Endothelial cell of umbilical vein (primary cell): ENCODE measurements around the gene ZNF777. TPM values are rescaled to one million over a fixed set of nuclear protein-coding genes. Genes with fewer than 3 reads are reported as not detected.
"Not testable (repeated sequence)": the region's sequence is repeated elsewhere in the genome, so short reads cannot be mapped to it uniquely, and the experiment has no call there.

Experiments used
- BruUV-seq: library from RNA; stranded (reverse); fragments of 400-500 nt; replicated peaks from 2 replicates; lab custom pipeline; 2021; lab: Mats Ljungman, UMichigan
- CTCF ChIA-PET: fragments of 300-600, 350-600 bp; sonication (Branson Sonifier 250); formaldehyde crosslinking; loops from one replicate; lab custom pipeline; 2021; ENCODE audit warnings: antibody characterized with exemption, inconsistent platforms; lab: Charles Lee
- POLR2A ChIA-PET: fragments of 300-600, 350-600 bp; sonication (Branson Sonifier 250); formaldehyde crosslinking; loops from one replicate; lab custom pipeline; 2021; ENCODE audit warnings: antibody characterized with exemption, inconsistent platforms; lab: Charles Lee
- DNase-seq: peaks from one replicate; pipeline ENCODE4 v3.0.0-alpha.2; 2011; ENCODE audit warnings: low read depth, low spot score
- FAIRE-seq: peaks from 2 replicates; lab custom pipeline; 2011; peaks lifted over from hg19 to GRCh38; lab: Jason Lieb, UNC
- H2AFZ ChIP-seq: 2 replicates; pipeline ENCODE4 v1.6.0; 2012; ENCODE audit warnings: low read depth, low read length, control low read depth, inconsistent platforms
- H3K27ac ChIP-seq: 2 replicates; pipeline ENCODE4 v1.5.1; 2011; ENCODE audit warnings: low read depth, mild to moderate bottlenecking, control low read depth, low read length, moderate library complexity; ENCODE audit not compliant: insufficient read depth
- H3K27me3 ChIP-seq, 2 experiments: 2 replicates each; pipeline versions ENCODE4 v1.6.0 to v1.6.1; 2011; ENCODE audit warnings: low read length in 2 of 2, mixed read lengths in 1 of 2; ENCODE audit not compliant: control insufficient read depth in 2 of 2, insufficient read depth in 2 of 2
- H3K36me3 ChIP-seq, 2 experiments: 2 replicates in 1 of 2; 3 replicates in 1 of 2; pipeline ENCODE4 v1.5.1; 2011; ENCODE audit warnings: low read length in 2 of 2, mild to moderate bottlenecking in 1 of 2, moderate library complexity in 1 of 2; ENCODE audit not compliant: control insufficient read depth in 2 of 2, insufficient read depth in 2 of 2; ENCODE audit errors: extremely low read depth in 1 of 2
- H3K4me1 ChIP-seq: 3 replicates; pipeline ENCODE4 v1.5.1; 2011; ENCODE audit warnings: mild to moderate bottlenecking, low read length; ENCODE audit not compliant: control insufficient read depth, insufficient read depth; ENCODE audit errors: extremely low read depth
- H3K4me2 ChIP-seq: 2 replicates; pipeline ENCODE4 v1.6.1; 2011; ENCODE audit warnings: low read length, control low read depth, mixed read lengths; ENCODE audit not compliant: insufficient read depth
- H3K4me3 ChIP-seq, 3 experiments: fragments of 200-600 bp in 1 of 3; sonication (generic), shearing (Covaris generic) in 1 of 3; replicated peaks in 1 of 3; 2 replicates each; pipeline ENCODE4 v1.5.1; 2011 to 2016; ENCODE audit warnings: control low read depth in 3 of 3, low read length in 3 of 3, mild to moderate bottlenecking in 2 of 3, inconsistent platforms in 1 of 3, low read depth in 1 of 3, moderate library complexity in 1 of 3; ENCODE audit not compliant: insufficient read depth in 1 of 3
- H3K79me2 ChIP-seq: 2 replicates; pipeline ENCODE4 v1.6.0; 2012; ENCODE audit warnings: low read length, inconsistent platforms; ENCODE audit not compliant: control insufficient read depth, insufficient read depth
- H3K9ac ChIP-seq: replicated peaks from 2 replicates; pipeline ENCODE3; 2011; ENCODE audit warnings: low read length, control low read depth; ENCODE audit not compliant: insufficient read depth; ENCODE audit errors: extremely low read depth
- H3K9me1 ChIP-seq: replicated peaks from 3 replicates; pipeline ENCODE4 v1.6.0; 2011; ENCODE audit warnings: mild to moderate bottlenecking, low read length; ENCODE audit not compliant: control insufficient read depth, insufficient read depth; ENCODE audit errors: extremely low read depth
- H3K9me3 ChIP-seq: replicated peaks from 2 replicates; pipeline ENCODE4 v1.5.1; 2012; ENCODE audit warnings: low read length, inconsistent platforms; ENCODE audit not compliant: control insufficient read depth, insufficient read depth
- H4K20me1 ChIP-seq: replicated peaks from 2 replicates; pipeline ENCODE3; 2011; ENCODE audit warnings: mild to moderate bottlenecking, low read length; ENCODE audit not compliant: control insufficient read depth, insufficient read depth; ENCODE audit errors: extremely low read depth
- EZH2 ChIP-seq: IDR thresholded peaks from 2 replicates; pipeline ENCODE4 v1.6.1; 2012; ENCODE audit warnings: borderline replicate concordance, low read depth, mild to moderate bottlenecking, moderate library complexity, low read length, inconsistent platforms; ENCODE audit not compliant: severe bottlenecking
- FOS ChIP-seq: IDR thresholded peaks from 2 replicates; pipeline ENCODE4 v1.6.1; 2011; ENCODE audit warnings: mild to moderate bottlenecking, low read length, moderate library complexity, borderline replicate concordance; ENCODE audit not compliant: insufficient read depth
- GATA2 ChIP-seq: IDR thresholded peaks from 2 replicates; pipeline ENCODE4 v1.7.0; 2011; ENCODE audit warnings: low read depth, mild to moderate bottlenecking, moderate library complexity, mixed read lengths, low read length; ENCODE audit not compliant: insufficient read length, insufficient read depth
- JUN ChIP-seq: IDR thresholded peaks from 2 replicates; pipeline ENCODE4 v1.6.1; 2011; ENCODE audit warnings: borderline replicate concordance, low read depth; ENCODE audit not compliant: insufficient read length, insufficient read depth
- MYC ChIP-seq: IDR thresholded peaks from one replicate; pipeline ENCODE4 v1.6.1; 2011; ENCODE audit warnings: mild to moderate bottlenecking, low read depth, low read length
- POLR2A ChIP-seq: IDR thresholded peaks from 2 replicates; pipeline ENCODE4 v1.6.1; 2012; ENCODE audit warnings: low read depth, mild to moderate bottlenecking, control low read depth, low read length
- POLR2AphosphoS5 ChIP-seq: IDR thresholded peaks from 2 replicates; pipeline ENCODE4 v1.6.1; 2012; ENCODE audit warnings: low read depth, mild to moderate bottlenecking, control low read depth, low read length, moderate library complexity; ENCODE audit not compliant: insufficient read depth
- dilution Hi-C: fragments of 300-500 bp; cut with MboI; formaldehyde crosslinking; loops from one replicate; pipeline ENCODE4 v1.15.0; 2019; ENCODE audit warnings: low sequenced_read_pairs; ENCODE audit not compliant: extremely low pct_ligation_motif_present
- intact Hi-C: fragments of 100-400 bp; cut with micrococcal nuclease; formaldehyde crosslinking; loops from one replicate; pipeline ENCODE4 v1.10.0; 2022
- polyA plus RNA-seq, 4 experiments: library from polyadenylated mRNA; depleted of rRNA in 3 of 4; stranded (reverse) in 3 of 4; unstranded in 1 of 4; fragments of >200 nt; gene quantifications; 2 replicates each; pipeline versions ENCODE4 v1.2.1 to v1.2.3, GENCODE V29; 2011 to 2012; ENCODE audit warnings: missing spikeins in 1 of 4
- total RNA-seq: library from RNA; stranded (reverse); gene quantifications from 2 replicates; pipeline ENCODE4 v1.2.3, GENCODE V29; 2021
- TF ChIP-seq, protein P1 (sequence below), 2 donors: IDR thresholded peaks; 1 replicate in 1 of 2; 2 replicates in 1 of 2; pipeline ENCODE4 v1.5.1; 2011; ENCODE audit warnings: low read length in 2 of 2, mild to moderate bottlenecking in 2 of 2, moderate library complexity in 2 of 2, control low read depth in 1 of 2, inconsistent platforms in 1 of 2, low read depth in 1 of 2; ENCODE audit not compliant: insufficient read depth in 1 of 2; ENCODE audit errors: extremely low read depth in 1 of 2
- TF ChIP-seq, protein P2 (sequence below): IDR thresholded peaks from 2 replicates; pipeline ENCODE4 v1.6.1; 2011; ENCODE audit not compliant: insufficient read depth, insufficient read length

Gene ZNF777
- total and polyA plus RNA-seq, 2 donors (not counting 3 experiments of a cell fraction or from before 2014, with no cell fraction given), result 7.4 to 11.1 TPM

DNA sequence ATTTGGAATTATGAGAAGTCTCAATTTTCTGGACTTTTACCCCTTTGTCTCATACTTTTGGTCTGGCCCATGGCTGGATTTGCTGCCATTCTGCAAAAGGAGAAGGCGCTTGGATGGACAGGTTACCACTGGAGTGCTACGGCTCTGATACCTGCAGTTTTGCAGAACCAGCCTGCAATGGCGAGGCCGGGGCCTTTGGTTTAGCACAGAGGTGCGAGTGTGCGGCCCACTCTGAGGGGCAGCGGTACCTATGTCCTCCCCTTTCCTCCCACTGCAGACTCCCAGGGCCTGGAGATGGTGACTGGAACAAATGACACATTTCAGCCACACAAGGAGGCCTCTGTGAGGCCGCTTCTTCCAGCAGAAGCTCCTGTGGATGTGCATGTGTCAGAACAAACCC lies 11.9 kb downstream of the ZNF777 start:
- FAIRE-seq (no peak), DNase-seq (no peak)
- Histone ChIP-seq H3K9me3 (no peaks in the 10 kb centered on the region), H3K27ac (no peak overlapping the region), H3K4me1 (no peaks in the 10 kb centered on the region), H2AFZ (no peak overlapping the region), H3K9me1 (no peaks in the 10 kb centered on the region), H4K20me1 (no peaks in the 10 kb centered on the region), H3K4me3 (no peak overlapping the region), H3K27me3 (no peaks in the 10 kb centered on the region), H3K9ac (no peak overlapping the region), H3K4me2 (no peak overlapping the region), H3K36me3 (peaks cover 17 to 32% of the 10 kb centered on the region in 2 experiments), H3K79me2 (no peaks in the 10 kb centered on the region)
- TF ChIP-seq MYC (no peak), GATA2 (no peak), POLR2AphosphoS5 (no peak), POLR2A (no peak), EZH2 (no peak), FOS (no peak), JUN (no peak)
- TF ChIP-seq, protein P1, sequence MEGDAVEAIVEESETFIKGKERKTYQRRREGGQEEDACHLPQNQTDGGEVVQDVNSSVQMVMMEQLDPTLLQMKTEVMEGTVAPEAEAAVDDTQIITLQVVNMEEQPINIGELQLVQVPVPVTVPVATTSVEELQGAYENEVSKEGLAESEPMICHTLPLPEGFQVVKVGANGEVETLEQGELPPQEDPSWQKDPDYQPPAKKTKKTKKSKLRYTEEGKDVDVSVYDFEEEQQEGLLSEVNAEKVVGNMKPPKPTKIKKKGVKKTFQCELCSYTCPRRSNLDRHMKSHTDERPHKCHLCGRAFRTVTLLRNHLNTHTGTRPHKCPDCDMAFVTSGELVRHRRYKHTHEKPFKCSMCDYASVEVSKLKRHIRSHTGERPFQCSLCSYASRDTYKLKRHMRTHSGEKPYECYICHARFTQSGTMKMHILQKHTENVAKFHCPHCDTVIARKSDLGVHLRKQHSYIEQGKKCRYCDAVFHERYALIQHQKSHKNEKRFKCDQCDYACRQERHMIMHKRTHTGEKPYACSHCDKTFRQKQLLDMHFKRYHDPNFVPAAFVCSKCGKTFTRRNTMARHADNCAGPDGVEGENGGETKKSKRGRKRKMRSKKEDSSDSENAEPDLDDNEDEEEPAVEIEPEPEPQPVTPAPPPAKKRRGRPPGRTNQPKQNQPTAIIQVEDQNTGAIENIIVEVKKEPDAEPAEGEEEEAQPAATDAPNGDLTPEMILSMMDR (IDR thresholded peaks at IDR 0.05; ENCODE audit: extremely low read depth in 1 of 2, insufficient read depth in 1 of 2, low read depth in 1 of 2, low read length in 2 of 2), result no peak
- TF ChIP-seq, protein P2, sequence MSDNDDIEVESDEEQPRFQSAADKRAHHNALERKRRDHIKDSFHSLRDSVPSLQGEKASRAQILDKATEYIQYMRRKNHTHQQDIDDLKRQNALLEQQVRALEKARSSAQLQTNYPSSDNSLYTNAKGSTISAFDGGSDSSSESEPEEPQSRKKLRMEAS, result no peak
- no TSS peak for BruUV-seq
- ChIA-PET CTCF (no interaction called here), POLR2A (no interaction called here)
- intact Hi-C loops, result no loop called here
- dilution Hi-C loops, result no loop called here

DNA sequence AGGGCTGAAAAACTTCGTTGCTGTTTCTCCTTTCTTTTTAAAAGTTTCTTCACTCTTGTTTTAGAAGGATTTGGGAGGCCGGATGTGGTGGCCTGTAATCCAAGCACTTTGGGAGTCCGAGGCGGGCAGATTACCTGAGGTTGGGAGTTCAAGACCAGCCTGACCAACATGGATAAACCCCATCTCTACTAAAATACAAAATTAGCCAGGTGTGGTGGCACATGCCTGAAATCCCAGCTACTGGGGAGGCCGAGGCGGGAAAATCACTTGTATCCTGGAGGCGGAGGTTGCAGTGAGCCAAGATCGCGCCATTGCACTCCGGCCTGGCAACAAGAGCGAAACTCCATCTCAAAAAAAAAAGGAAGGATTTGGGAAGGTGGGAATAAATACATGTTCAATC lies 14.8 kb downstream of the ZNF777 start:
- POLR2A ChIA-PET, H3K4me1 ChIP-seq, DNase-seq, H3K27ac ChIP-seq, H3K4me3 ChIP-seq, CTCF ChIA-PET, H3K79me2 ChIP-seq, dilution Hi-C loops, H2AFZ ChIP-seq, intact Hi-C loops, BruUV-seq, H3K9me1 ChIP-seq, H4K20me1 ChIP-seq, H3K27me3 ChIP-seq, H3K4me2 ChIP-seq, H3K9ac ChIP-seq, FAIRE-seq, H3K9me3 ChIP-seq: not testable (repeated sequence)
- H3K36me3 ChIP-seq, result peaks cover 17 to 25% of the 10 kb centered on the region in 2 experiments
